HG03457 (cell line): ENCODE data around the gene CYS1.

Experiments
- ATAC-seq: cut with Tn5 transposase; IDR thresholded peaks from one replicate; pipeline ENCODE4 v1.9.1; 2021; ENCODE audit warnings: moderate number of reproducible peaks; ENCODE audit not compliant: unreplicated experiment

The CYS1 gene

GRCh38 chr2:10073706-10074105 lies 6.5 kb downstream of the CYS1 start:
- ATAC-seq, result no peak

GRCh38 chr2:10072656-10073480 lies 7.3 kb downstream of the CYS1 start:
- ATAC-seq, result no peak

- no peak for ATAC-seq
Observed at GRCh38 chr2:10071595-10071994, 8.6 kb downstream of the CYS1 start.

- no peak for ATAC-seq
Observed at GRCh38 chr2:10071176-10071575, 9.0 kb downstream of the CYS1 start.

- ATAC-seq, result no peak
Observed at GRCh38 chr2:10067881-10068280, 12.3 kb downstream of the CYS1 start.

GRCh38 chr2:10067330-10067729 lies 12.9 kb downstream of the CYS1 start:
- ATAC-seq, result no peak

GRCh38 chr2:10065773-10066055 lies 14.5 kb downstream of the CYS1 start:
- ATAC-seq, result no peak

GRCh38 chr2:10064932-10065772 lies 15.1 kb downstream of the CYS1 start:
- no peak for ATAC-seq

GRCh38 chr2:10063566-10063965 lies 16.6 kb downstream of the CYS1 start:
- no peak for ATAC-seq

- no peak for ATAC-seq
Observed at GRCh38 chr2:10062931-10063365, 17.3 kb downstream of the CYS1 start.

GRCh38 chr2:10061221-10061925 lies 18.8 kb downstream of the CYS1 start:
- ATAC-seq, result no peak

GRCh38 chr2:10059552-10060335 lies 20.5 kb downstream of the CYS1 start:
- ATAC-seq, result no peak

- ATAC-seq, result no peak
Observed at GRCh38 chr2:10059016-10059351, 21.2 kb downstream of the CYS1 start.

GRCh38 chr2:10058251-10059015 lies 21.8 kb downstream of the CYS1 start:
- no peak for ATAC-seq

GRCh38 chr2:10057231-10058107 lies 22.7 kb downstream of the CYS1 start:
- ATAC-seq, result no peak

GRCh38 chr2:10056439-10056838 lies 23.8 kb downstream of the CYS1 start:
- ATAC-seq, result no peak

GRCh38 chr2:10054976-10055375 lies 25.2 kb downstream of the CYS1 start:
- ATAC-seq, result no peak

GRCh38 chr2:10054424-10054823 lies 25.8 kb downstream of the CYS1 start:
- no peak for ATAC-seq

GRCh38 chr2:10053351-10053750 lies 26.9 kb downstream of the CYS1 start:
- ATAC-seq, result no peak
